Epithelial cell of esophagus (primary cell): Measurements from ENCODE around the gene UGGT2.
A peak's percentile ranks its signal among the peaks of the same experiment; 100 is the strongest.
"Not testable (repeated sequence)": the region's sequence is repeated elsewhere in the genome, so short reads cannot be mapped to it uniquely, and the experiment has no call there.

Experiments
- DNase-seq: peaks from one replicate; pipeline ENCODE4 v3.0.0; 2010; ENCODE audit warnings: low read depth
- H3K4me3 ChIP-seq: 2 replicates; pipeline ENCODE4 v1.5.1; 2011; ENCODE audit warnings: mild to moderate bottlenecking, low read length, control low read depth
- TF ChIP-seq, protein P1 (sequence below): IDR thresholded peaks from 2 replicates; pipeline ENCODE4 v1.5.1; 2011; ENCODE audit warnings: low read depth, mild to moderate bottlenecking, low read length, control low read depth, inconsistent platforms; ENCODE audit not compliant: insufficient read depth; ENCODE audit errors: missing control alignments

UGGT2 gene

DNA sequence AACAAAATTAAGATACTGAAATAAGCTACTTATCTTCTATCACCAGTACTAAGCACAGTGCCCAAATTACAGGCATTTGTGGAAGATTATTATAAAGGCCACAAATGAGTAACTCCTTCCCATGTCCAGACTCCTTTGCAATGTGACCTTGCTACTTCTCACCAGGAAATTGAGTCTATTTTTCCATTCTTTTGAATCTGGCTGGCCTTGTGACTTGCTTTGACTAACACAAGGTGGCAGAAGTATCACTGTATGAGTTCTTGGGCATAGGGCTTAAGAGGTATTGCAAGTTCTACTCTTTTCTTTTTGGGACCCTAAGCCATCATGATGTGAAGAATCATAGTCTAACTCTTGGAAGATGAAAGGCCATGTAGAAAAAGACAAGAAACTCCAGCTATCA is 49.9 kb downstream of the UGGT2 start:
- H3K4me3 ChIP-seq, result no peak overlapping the region
- peak; percentile 14 for DNase-seq
- TF ChIP-seq, protein P1, sequence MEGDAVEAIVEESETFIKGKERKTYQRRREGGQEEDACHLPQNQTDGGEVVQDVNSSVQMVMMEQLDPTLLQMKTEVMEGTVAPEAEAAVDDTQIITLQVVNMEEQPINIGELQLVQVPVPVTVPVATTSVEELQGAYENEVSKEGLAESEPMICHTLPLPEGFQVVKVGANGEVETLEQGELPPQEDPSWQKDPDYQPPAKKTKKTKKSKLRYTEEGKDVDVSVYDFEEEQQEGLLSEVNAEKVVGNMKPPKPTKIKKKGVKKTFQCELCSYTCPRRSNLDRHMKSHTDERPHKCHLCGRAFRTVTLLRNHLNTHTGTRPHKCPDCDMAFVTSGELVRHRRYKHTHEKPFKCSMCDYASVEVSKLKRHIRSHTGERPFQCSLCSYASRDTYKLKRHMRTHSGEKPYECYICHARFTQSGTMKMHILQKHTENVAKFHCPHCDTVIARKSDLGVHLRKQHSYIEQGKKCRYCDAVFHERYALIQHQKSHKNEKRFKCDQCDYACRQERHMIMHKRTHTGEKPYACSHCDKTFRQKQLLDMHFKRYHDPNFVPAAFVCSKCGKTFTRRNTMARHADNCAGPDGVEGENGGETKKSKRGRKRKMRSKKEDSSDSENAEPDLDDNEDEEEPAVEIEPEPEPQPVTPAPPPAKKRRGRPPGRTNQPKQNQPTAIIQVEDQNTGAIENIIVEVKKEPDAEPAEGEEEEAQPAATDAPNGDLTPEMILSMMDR, result no peak

DNA sequence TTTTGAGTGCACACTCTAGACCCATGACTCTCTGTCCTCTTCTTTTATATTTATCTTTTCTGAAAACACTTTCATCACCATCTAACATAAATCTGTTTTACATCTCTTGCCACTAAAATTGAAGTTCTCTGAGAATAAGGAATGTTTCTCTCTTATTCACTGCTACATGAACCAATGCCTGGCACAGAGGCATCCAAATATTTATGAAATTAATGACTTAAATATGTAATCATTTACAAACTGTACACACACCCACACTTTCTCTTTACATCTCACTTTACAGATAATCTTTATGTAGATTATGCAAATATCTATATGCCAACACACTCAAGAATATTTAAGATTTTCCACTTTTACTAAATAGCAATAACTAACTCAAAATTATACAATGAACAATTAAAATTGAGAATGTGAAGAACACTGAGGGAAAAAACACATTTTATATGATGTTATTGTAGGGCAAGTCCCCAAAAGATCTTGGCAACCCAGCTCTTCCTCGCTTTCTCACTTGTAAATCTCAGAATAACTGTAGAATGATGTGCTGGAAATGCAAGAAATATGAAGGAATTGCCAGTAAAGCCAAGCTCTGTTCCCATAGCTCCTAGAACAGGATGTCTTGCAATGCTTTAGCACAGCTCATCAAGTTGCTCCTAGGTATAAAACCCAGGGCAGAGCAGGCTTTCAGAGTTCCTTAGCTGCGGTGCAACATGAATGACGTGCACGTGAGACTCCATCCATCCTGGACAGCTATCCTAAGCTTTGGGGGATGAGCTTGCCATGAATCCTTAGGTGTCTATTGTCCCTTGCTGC is 50.7 kb downstream of the UGGT2 start:
- no peak overlapping the region for H3K4me3 ChIP-seq
- TF ChIP-seq, protein P1, result no peak
- no peak for DNase-seq

DNA sequence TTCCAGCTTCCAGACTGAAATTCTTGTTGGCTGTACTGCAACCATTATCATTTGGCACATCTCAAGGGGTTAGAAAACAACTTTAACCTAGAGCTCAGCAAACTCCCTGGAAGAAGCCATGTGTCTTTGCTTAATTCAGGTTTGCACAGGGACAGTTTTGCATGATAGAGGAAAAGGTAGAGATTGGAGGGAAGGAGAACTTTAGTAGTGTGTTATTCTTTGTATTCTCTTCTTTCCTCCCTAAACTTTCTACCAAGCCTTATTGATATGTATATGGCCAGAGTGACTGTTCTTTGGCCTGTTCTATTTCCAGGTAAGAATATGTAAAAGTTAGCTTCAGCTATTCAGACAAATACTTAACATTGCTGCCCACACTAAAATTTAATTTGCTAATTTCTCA is 53.1 kb downstream of the UGGT2 start:
- DNase-seq, result no peak
- no peak overlapping the region for H3K4me3 ChIP-seq
- TF ChIP-seq, protein P1, result no peak

DNA sequence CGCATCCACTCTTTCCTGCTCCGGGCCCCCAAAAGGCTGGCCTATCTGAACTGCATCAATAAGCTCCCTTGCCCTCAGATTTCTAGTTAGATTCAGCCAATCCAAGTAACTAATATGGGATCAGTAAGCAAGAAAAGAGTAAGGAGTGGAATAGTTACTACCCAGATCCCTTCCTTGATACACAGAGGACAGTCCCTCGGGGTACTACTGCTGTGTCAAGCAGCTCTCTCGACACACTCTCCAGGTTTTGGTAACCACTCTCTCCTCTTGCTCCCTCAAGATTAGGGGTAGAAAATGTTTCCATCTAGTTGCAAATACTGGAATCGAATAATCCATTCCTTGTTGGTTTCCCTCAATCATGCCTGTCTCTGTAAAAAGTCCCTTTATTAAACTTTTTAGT is 65.4 kb downstream of the UGGT2 start:
- TF ChIP-seq, protein P1, result no peak
- H3K4me3 ChIP-seq, result no peak overlapping the region
- no peak for DNase-seq

DNA sequence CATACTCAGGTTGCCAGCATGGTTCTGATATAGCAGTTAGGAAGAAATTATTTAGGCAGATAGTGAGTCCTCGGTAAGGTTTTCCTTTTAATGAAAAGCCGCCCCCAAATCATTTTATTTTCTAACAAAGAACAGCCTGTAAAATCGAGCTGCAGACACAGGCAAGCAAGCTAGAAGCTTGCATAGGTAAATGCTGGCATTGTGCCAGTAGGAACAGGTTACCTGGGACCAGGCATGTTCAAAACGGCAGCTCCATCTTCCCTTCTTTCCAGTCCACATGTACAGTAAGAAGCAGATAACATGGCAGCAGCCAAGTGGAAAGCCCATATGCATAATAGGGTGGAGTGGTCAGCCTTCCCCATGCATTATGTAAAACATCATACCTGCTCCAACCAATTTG is 71.1 kb downstream of the UGGT2 start:
- TF ChIP-seq, protein P1, result no peak
- peak; percentile 7 for DNase-seq

DNA sequence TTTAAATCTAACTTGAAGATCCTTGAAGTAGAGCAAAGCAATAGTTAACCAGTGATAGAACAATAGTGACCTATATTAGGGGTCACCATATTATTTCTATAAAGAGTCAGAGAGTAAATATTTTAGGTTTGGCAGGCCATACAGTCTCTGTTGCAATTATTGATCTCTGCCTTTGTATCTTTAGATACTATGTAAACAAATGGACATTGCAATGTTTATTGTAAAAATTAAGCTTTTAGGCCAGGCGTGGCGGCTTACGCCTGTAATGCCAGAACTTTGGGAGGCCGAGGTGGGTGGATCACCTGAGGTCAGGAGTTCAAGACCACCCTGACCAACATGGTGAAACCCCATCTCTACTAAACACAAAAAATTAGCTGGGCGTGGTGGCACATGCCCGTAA is 80.5 kb downstream of the UGGT2 start:
- H3K4me3 ChIP-seq, DNase-seq: not testable (repeated sequence)

More for the DNA sequence above, 71.1 kb downstream of the UGGT2 start:
- no peak overlapping the region for H3K4me3 ChIP-seq

DNA sequence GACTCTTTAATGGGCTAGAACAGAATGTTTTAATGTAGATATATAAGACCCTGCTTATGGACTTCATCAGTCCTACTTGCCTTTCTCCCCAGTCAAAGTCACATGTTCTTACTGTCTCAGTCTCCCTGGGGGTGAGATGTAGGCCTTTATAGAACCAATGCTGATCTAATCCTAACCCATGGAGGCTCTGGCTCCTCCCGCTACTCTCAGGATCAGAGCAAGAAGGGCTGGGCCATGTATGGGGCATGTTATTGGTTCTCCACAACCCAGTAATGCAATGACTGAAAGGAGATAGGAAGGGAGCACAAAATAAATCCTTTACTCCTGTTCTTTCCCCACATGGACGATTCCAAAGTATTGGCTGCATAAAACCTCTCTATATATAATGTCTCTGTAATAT is 82.3 kb downstream of the UGGT2 start:
- TF ChIP-seq, protein P1, result no peak
- no peak for DNase-seq
- H3K4me3 ChIP-seq, result no peak overlapping the region
